Femur (tissue), 1 donor: ENCODE results near the gene EXOC3.
A peak's percentile ranks its signal among the peaks of the same experiment; 100 is the strongest.

Experiments
- DNase-seq: peaks from one replicate; pipeline ENCODE4 v3.0.0-alpha.2; 2017

The EXOC3 gene

DNA sequence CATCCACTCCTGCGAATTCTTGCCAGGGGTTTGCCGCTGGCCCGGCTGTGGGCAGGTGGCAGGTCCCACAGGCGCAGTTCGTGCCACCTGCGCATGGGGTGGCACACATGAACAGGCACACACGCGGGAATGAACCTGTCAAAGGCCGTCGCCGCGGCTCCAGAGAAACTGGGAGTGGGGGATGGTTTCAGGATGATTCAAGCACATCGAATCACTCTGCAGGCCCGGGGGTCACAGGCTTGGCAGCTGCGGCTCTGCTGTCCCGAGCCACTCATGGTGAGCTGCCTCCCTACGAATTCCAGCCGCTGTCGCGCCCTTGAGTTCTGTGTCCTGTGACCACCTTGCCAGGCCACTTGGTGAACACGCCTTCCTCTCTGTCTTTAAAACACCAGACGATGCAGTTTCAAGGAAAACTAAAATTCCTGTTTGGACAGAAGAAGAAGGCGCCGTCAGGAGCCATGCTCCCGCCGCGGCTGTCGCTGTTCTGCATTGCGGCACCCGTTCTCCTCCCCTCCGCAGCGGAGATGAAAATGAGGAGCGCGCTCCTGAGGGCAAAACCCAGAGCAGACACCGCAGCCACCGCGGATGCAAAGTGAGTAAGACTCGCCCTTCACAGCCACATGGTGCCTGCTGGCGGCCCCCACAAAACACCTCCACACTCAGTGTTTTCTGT, 15.4 kb upstream of the EXOC3 start:
- no peak for DNase-seq

DNA sequence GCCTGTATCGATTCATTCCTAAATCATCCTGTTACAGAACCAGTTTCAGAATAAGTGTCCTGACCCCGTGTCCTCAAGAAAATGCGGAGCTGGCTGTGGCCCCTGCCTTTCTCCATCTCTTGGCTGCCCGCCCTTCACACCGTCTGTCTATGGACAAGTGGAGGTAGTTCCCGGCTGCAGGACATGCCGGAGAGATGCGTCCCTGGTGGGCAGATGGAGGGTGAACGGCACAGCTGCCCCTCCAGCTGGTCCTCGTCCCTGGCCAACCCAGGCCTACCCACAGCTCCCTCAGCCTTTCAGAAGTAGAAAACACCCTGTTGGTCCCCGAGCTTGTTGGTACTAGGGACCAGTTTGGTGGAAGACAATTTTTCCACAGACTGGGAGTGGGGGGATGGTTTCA, 14.8 kb upstream of the EXOC3 start:
- DNase-seq: no peak

DNA sequence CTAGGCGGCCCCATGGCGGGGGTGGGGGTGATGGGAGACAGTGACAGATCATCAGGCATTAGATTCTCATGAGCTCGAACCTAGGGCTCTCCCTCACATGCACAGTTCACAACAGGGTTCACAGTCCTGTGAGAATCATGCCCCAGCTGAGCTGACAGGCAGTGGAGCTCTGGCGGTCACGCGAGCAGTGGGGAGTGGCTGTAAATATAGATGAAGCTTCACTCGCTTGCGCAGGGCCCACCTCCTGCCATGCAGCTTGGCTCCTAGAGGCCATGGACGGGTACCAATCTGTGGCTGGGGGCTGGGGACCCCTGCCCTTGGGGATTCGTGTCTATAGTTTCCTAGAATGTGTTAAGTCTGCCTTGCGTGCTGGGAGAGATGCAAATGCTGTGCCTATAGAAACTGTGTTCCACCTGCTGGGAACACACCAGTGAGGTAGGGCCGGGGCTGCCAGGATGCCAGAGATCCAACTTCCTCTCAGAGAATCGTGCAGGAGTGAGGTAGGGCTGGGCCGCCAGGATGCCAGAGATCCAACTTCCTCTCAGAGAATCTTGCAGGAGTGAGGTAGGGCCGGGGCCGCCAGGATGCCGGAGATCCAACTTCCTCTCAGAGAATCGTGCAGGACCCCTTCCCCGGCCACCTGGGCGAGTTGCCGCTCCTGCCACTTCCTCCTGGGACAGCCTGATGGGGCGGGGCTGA, 14.1 kb upstream of the EXOC3 start:
- no peak for DNase-seq

DNA sequence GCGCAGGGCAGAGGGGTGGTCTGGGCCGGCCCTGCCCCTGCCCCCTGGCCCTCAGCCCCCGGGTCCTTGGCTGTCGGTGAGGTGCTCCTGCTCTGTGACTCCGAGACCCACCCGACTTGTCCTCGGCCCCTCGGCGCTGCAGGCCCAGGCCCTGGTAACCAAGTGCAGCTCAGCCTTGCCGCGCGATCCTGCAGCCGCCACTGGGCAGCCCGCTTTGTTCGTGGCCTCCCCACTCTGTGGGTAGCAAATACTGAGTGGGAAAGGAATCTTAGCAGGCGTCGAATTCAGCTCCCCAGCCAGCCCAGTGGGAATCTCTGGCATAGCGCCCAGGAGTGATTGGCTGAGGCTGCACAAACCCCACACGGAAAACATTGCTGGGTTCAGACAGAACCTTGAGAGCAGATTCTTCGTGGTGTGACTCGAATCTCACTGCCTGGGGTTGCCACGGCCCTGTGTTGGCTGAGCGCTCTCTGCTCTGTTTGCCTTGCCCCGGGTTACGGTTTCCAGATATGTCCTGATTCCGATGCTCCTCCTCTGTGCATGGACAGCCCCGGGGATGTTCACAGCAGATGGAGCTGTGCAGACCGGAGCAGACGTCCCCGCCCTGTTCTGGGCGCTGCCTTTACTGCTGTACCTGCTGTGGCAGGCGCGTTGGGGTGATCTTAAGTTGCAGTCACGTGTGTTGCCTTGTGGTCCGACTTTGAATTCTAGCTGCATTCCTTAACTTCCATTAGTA, 13.4 kb upstream of the EXOC3 start:
- peak; percentile 76 for DNase-seq

DNA sequence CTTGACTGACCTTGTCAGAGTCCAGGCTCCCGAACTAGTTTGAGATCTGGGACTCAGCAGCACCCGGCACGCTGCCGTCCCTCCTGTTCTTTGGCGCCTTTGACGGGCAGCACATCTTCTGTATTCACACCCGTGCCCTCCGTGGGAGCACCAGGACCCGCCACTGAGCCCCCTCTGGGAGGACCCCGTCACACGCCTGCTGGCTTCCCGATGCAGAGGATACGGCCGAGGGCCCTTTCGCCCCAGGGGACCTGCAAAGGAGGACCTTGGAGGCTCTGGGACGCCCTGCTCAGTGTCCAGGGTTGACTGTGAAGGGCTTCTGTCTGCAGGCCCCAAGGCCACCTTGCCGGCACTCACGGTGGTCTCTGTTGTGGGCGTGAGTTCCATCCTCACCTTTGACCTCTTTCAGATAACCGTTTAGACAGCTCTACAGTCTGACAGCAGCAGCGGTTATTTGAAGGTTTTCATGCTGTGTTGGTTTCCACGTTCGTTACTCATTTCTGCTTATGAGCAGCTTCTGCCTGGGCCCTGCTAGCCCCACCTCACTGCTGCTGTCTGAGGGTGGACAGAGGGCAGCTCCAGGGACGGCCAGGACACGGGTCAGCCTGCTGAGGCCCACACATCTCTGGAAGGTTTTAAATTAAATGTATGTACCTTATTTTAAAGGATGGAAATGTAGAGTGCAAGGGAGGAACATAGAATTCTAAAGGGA, 12.6 kb upstream of the EXOC3 start:
- no peak for DNase-seq

DNA sequence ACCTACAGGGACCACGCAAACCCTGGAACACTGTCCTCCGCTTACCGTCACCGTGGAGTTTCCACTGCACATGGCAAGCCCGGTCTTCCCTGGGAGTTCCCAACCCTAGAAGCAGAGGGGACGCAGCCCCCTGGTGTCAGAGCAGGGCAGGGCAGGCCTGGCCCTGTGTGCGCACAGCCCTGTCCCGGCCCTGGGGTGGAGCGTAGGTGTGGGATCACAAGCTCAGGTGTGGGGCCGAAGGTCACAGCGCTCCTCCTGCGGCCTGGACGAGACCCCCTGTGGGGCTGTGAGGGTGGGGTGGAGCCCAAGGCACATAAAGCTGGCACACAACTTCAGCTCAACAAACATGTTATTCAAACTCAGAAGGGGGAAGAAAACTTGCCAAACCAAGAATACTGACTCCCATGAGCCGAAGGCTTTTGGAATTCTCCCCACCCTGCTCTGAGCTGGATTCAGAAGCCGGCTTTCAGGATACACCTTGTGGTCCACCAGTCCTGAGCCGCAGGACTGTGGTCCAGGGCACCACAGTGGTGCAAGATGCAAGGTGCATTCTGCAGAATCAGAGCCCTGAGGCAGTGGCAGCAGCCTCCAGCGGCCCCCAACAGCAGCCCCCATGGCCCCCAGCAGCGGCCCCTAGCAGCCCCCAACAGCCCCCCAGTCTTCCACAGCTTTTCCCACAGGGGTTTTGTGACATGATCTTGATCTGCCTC, 11.8 kb upstream of the EXOC3 start:
- DNase-seq: peak; percentile 69

DNA sequence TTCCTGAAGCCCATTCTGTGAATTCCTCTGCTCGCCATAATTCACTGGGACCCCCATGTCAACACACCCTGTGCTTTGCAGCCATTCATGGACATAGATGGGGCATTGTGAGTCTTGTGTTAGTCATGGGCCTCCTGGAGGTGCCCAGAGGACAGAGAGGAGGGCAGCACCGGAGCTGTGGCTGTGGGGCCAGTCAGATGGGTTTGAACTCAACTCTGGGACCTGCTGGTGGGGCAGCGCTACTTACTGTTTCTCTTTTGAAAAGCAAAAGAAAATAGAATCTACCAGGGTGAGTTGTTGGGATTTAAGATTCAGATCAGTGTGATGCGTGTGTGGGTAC, 11.3 kb upstream of the EXOC3 start:
- no peak for DNase-seq

DNA sequence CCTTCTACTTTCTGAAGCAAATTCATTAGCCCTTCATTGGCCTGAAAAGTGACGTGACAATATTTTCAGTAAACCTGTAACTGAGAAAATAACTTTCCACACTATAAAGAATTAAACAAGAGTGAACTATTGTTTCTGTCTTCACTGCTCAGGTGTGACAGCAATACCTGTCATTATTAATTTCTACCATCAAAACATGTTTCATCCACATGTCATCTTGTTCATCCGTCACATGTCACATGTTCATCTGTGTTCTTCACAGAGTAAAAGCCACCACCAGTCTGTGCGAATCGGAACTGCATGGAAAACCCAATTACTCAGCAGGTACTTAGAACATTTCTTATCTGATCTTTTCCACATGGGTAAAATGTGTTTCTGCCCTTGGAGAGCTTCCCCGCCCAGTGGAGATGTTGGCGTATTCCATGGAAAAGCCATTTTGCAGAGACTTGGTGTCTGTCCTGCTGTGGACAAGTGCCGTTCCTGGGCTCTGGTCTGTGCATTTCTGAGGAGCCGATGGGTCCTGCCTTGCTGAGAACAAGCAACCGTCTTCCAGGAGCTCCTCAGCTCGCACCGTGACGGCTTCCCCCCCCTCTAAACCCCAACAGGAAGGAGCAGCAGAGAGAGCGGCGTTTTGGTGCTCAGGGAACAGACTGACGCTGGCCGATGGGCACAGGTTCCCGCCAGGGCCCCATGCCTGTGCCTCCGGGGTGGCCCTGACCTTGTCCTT, 10.6 kb upstream of the EXOC3 start:
- no peak for DNase-seq

DNA sequence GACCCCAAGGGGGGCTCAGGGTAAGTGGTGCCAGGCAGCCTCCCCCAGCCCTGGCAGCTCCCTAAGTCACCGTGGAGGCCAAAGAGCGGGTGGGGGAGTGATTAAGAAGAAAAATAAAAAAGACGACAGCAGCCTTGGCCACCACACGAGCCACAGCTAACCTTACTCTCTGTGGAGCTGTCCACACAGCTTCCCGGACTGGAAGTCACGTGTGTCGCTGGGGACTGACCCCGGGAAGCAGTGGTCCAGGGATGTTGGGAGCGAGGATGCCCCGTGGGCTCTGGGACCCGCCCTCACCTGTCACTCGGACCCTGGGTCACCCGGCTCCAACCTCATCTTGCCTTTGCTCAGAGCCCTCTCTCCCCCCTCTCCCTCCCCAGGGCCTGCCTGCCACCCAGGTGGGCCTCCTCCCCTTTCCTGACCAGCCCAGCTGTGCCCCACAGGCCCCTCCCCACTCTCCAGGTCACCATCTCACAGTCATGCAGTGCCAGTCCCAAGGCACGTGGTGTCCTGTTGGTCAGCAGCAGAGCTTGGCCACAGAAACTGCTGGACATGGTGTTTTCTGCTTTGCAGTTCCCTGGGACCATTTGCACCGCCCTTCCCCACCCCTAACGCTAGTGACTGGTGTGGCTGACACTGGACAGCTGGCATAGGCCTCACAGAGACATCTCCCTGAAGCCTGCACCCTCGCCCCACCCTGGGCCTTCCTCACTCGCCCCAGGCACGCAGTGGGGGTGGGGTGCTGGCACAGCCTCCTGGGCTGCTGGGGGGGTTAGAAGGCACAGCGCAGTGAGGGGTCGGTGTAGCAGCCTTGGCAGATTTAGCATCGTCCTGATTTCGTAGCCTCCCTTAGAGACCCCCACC, 9.8 kb upstream of the EXOC3 start:
- DNase-seq: no peak

DNA sequence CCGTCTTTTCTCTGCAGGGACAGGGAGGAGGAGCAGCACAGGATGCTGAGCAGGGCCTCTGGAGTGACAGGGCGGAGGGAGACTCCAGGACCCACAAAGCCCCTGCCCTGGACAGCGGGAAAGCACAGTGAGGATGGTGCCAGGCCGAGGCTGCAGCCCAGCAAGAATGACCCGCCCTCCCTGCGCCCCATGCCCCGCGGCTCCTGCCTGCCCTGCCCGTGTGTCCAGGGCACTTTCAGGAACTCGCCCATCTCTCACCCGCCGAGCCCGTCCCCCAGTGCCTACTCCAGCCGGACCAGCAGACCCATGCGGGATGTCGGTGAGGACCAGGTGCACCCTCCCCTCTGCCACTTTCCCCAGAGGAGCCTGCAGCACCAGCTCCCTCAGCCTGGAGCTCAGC, 9.1 kb upstream of the EXOC3 start:
- no peak for DNase-seq

DNA sequence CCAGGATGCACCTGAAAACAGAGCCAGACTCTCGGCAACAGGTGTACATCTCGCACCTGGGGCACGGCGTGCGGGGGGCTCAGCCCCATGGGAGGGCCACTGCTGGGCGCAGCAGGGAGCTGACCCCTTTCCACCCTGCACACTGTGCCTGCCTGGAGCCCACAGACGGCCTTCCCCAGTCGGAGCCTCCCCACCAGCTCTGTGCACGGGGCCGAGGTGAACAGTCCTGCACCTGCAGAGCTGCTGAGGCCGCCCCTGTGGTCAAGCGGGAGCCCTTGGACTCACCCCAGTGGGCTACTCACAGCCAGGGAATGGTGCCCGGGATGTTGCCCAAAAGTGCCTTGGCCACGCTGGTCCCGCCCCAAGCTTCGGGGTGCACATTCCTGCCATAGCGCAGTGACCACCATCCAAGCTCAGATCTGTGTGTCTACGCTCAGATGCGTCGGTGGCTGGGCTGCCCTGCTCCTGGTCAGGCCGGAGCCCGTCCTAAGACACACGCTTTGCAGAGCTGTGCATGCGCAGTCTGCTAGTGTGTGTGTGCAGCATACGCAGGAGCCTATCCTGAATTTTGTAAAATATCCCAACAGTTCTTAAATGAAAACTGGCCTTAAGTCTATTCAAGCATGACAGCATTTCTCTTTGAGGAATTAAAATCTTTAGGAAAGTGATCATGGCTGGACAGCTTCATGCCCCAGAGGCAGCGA, 8.4 kb upstream of the EXOC3 start:
- DNase-seq: no peak

DNA sequence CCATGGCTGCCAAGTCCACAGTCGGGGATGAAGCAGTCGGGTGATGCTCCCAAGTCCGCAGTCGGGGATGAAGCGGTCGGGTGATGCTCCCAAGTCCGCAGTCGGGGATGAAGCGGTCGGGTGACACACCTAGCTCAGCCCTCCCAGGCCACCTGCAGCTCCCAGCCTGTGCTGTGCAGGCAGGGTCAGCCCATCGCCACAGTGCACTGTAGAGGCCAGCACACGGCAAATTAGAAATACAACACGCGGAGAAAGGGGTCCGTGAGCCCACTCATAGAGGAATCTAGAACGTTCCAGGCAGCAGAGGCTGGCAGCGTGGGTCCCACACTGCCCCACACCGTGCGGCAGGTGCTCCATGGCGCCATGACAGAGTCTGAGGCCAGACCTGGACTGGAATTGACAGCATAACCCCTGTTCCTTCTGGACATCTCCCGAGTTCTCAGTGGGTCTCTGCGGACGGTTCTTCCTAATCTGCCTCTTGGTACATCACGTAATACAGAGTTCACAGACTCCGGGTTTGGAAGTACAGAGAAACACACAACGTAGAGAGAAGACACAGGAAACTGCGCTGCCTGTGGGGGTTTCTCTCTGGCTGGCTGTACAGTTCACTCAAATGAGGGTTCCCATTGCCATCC, 7.7 kb upstream of the EXOC3 start:
- no peak for DNase-seq

DNA sequence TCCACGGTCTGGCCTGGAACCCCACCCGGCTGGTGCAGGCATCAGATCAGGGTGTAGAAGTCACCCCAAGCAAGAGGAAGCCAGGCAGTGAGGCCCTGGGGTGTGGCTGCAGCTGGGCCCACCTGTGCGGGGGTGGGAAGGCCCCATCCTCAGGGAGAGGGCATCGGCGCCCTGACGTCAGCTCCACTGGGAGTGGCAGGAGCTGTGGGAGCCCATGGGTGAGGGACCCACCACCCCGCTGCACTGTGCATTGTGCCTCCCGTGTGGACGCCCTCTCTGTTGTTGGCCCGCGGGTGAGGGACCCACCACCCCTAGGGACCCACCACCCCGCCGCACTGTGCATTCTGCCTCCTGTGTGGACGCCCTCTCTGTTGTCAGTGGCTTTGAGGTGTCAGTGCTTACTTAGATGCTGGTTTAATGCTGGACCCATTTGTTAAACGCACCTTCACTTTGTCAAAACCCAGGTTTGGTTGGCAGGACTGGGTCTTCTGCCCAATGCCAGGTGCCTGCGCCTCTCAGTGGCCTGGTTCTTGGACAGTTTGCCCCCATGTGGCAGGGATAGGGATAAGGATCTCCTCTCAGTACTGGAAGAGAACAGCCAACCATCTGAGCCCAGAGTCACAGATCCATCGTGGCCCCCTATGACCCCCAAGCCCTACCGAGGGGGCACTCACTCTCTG, 6.9 kb upstream of the EXOC3 start:
- DNase-seq: no peak

DNA sequence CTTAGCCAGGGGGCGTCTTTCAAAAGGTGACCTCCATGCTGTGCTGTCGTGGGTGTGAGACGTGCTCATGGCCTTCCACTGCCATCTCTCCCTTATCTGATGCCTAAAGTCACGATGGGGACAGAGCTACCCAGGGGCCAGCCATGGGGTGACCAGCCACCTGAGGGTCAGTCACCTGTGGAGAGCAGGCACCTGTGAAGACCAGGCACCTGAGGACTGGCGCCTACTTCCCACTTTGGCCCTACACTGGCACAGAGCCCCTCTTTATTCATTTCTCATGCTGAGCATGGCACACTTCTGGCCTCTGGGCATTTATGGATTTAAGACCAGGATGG, 6.4 kb upstream of the EXOC3 start:
- no peak for DNase-seq

DNA sequence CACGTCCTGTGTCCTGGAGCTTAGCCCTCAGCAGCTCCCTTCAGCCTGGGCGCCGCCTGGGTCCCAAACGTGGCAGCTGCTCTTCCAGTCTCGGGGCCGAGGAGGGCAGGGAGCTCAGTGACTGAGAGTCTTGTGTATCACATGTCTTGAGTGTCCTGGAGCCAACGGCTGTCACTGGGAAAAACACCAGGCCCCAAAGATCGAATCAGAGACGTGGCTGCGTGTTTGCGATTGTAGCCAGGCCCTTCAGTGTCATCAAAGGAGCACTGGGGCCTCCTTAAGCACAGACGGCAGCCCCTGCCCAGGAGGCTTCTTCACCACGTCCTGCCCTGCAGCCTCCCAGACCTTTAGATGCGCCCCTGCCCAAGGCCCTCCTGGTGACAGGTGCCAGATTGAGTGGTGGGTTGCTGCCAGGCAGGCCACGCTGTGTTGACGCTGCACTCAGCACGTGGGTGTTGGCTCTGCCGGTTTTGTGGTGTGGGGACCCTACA, 5.7 kb upstream of the EXOC3 start:
- DNase-seq: peak; percentile 20

DNA sequence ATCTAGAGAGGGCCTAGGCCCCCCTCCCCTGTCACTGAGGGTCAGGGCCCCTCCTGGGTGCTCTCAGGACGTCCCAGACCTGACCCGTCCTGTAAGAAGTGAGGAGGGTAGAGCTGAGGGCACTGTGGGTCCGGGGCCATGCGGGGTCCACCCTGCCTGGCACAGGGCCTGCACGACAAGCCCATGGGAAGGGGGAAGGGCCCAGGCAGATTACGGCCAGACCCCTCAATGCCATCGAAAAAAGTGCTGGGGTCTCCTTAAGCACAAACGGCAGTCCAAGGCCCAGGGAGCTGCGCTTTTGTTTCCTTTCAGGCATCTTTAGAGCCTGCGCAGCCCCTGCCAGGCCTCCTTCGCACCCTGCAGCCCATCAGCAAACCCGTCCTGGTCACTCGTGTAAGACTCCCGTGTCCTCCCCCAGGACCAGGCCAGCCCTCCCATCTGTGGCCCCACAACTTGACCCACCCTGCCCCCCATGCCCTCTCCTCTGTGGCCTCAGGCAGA, 4.4 kb upstream of the EXOC3 start:
- peak; percentile 19 for DNase-seq

DNA sequence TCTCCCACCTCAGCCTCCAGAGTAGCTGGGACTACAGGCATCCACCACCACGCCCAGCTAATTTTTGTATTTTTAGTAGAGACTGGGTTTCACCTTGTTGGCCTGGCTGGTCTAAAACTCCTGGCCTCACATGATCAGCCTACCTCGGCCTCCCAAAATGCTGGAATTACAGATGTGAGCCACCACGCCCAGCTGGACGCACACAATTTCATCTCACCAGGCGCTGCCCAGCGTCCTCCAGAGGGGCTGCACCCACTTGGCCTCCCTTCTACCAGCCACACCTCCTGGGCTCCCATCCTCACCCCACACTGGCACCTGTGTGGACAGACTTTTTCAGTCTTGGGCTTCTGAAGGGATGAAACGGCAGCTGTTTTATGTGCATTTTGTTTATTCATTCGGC, 3.8 kb upstream of the EXOC3 start:
- DNase-seq: peak; percentile 13

DNA sequence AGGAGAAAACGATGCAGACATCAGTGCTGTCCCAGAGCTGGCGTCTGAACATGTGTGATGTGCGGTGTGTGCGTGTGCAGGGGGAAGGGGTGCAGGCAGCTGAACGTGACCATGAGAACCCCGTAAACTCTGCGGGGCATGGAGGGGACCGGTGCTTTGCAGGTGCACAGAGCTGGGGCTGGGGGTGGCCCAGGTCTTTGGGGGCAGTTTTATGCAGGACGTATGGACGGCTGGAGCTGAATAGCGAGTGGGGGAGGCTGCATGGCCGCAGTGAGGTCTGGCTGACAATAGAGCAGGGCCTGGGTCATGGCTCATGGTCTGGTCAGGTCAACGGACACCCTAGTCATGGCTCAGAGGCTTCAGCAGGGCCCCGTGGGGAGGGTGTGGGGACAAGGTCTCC, 3.3 kb upstream of the EXOC3 start:
- peak; percentile 15 for DNase-seq
